HEK293T (cell line): ENCODE measurements around the gene MARVELD1.

ENCODE experiments used
- FOXM1 ChIP-seq: fragments of 450-650 bp; IDR thresholded peaks from 2 replicates; pipeline ENCODE4 v1.6.1; 2017; ENCODE audit warnings: mild to moderate bottlenecking, borderline replicate concordance
- HDGF ChIP-seq: fragments of 450-650 bp; IDR thresholded peaks from 2 replicates; pipeline ENCODE4 v1.6.1; 2017; ENCODE audit warnings: antibody characterized with exemption, borderline replicate concordance
- TARDBP ChIP-seq: fragments of 450-650 bp; IDR thresholded peaks from 2 replicates; pipeline ENCODE4 v1.6.1; 2016

- TF ChIP-seq FOXM1, result no peak
- TF ChIP-seq TARDBP, result no peak
- no peak for TF ChIP-seq HDGF
Measured at GRCh38 chr10:97759946-97760345, 46.4 kb downstream of the MARVELD1 start.
